Endothelial cell of umbilical vein (primary cell): ENCODE results near the gene RPP40. TPM values are rescaled to one million over a fixed set of nuclear protein-coding genes. Genes with fewer than 3 reads are reported as not detected.

ENCODE experiments used
- BruUV-seq: library from RNA; stranded (reverse); fragments of 400-500 nt; replicated peaks from 2 replicates; lab custom pipeline; 2021; lab: Mats Ljungman, UMichigan
- CTCF ChIA-PET: fragments of 300-600, 350-600 bp; sonication (Branson Sonifier 250); formaldehyde crosslinking; loops from one replicate; lab custom pipeline; 2021; ENCODE audit warnings: antibody characterized with exemption, inconsistent platforms; lab: Charles Lee
- POLR2A ChIA-PET: fragments of 300-600, 350-600 bp; sonication (Branson Sonifier 250); formaldehyde crosslinking; loops from one replicate; lab custom pipeline; 2021; ENCODE audit warnings: antibody characterized with exemption, inconsistent platforms; lab: Charles Lee
- DNase-seq: peaks from one replicate; pipeline ENCODE4 v3.0.0-alpha.2; 2011; ENCODE audit warnings: low read depth, low spot score
- FAIRE-seq: peaks from 2 replicates; lab custom pipeline; 2011; peaks lifted over from hg19 to GRCh38; lab: Jason Lieb, UNC
- H2AFZ ChIP-seq: 2 replicates; pipeline ENCODE4 v1.6.0; 2012; ENCODE audit warnings: low read depth, low read length, control low read depth, inconsistent platforms
- H3K27ac ChIP-seq: 2 replicates; pipeline ENCODE4 v1.5.1; 2011; ENCODE audit warnings: low read depth, mild to moderate bottlenecking, control low read depth, low read length, moderate library complexity; ENCODE audit not compliant: insufficient read depth
- H3K27me3 ChIP-seq, 2 experiments: 2 replicates each; pipeline versions ENCODE4 v1.6.0 to v1.6.1; 2011; ENCODE audit warnings: low read length in 2 of 2, mixed read lengths in 1 of 2; ENCODE audit not compliant: control insufficient read depth in 2 of 2, insufficient read depth in 2 of 2
- H3K36me3 ChIP-seq, 2 experiments: 2 replicates in 1 of 2; 3 replicates in 1 of 2; pipeline ENCODE4 v1.5.1; 2011; ENCODE audit warnings: low read length in 2 of 2, mild to moderate bottlenecking in 1 of 2, moderate library complexity in 1 of 2; ENCODE audit not compliant: control insufficient read depth in 2 of 2, insufficient read depth in 2 of 2; ENCODE audit errors: extremely low read depth in 1 of 2
- H3K4me1 ChIP-seq: 3 replicates; pipeline ENCODE4 v1.5.1; 2011; ENCODE audit warnings: mild to moderate bottlenecking, low read length; ENCODE audit not compliant: control insufficient read depth, insufficient read depth; ENCODE audit errors: extremely low read depth
- H3K4me2 ChIP-seq: 2 replicates; pipeline ENCODE4 v1.6.1; 2011; ENCODE audit warnings: low read length, control low read depth, mixed read lengths; ENCODE audit not compliant: insufficient read depth
- H3K4me3 ChIP-seq, 3 experiments: fragments of 200-600 bp in 1 of 3; sonication (generic), shearing (Covaris generic) in 1 of 3; replicated peaks in 1 of 3; 2 replicates each; pipeline ENCODE4 v1.5.1; 2011 to 2016; ENCODE audit warnings: control low read depth in 3 of 3, low read length in 3 of 3, mild to moderate bottlenecking in 2 of 3, inconsistent platforms in 1 of 3, low read depth in 1 of 3, moderate library complexity in 1 of 3; ENCODE audit not compliant: insufficient read depth in 1 of 3
- H3K79me2 ChIP-seq: 2 replicates; pipeline ENCODE4 v1.6.0; 2012; ENCODE audit warnings: low read length, inconsistent platforms; ENCODE audit not compliant: control insufficient read depth, insufficient read depth
- H3K9ac ChIP-seq: replicated peaks from 2 replicates; pipeline ENCODE3; 2011; ENCODE audit warnings: low read length, control low read depth; ENCODE audit not compliant: insufficient read depth; ENCODE audit errors: extremely low read depth
- H3K9me1 ChIP-seq: replicated peaks from 3 replicates; pipeline ENCODE4 v1.6.0; 2011; ENCODE audit warnings: mild to moderate bottlenecking, low read length; ENCODE audit not compliant: control insufficient read depth, insufficient read depth; ENCODE audit errors: extremely low read depth
- H3K9me3 ChIP-seq: replicated peaks from 2 replicates; pipeline ENCODE4 v1.5.1; 2012; ENCODE audit warnings: low read length, inconsistent platforms; ENCODE audit not compliant: control insufficient read depth, insufficient read depth
- H4K20me1 ChIP-seq: replicated peaks from 2 replicates; pipeline ENCODE3; 2011; ENCODE audit warnings: mild to moderate bottlenecking, low read length; ENCODE audit not compliant: control insufficient read depth, insufficient read depth; ENCODE audit errors: extremely low read depth
- EZH2 ChIP-seq: IDR thresholded peaks from 2 replicates; pipeline ENCODE4 v1.6.1; 2012; ENCODE audit warnings: borderline replicate concordance, low read depth, mild to moderate bottlenecking, moderate library complexity, low read length, inconsistent platforms; ENCODE audit not compliant: severe bottlenecking
- FOS ChIP-seq: IDR thresholded peaks from 2 replicates; pipeline ENCODE4 v1.6.1; 2011; ENCODE audit warnings: mild to moderate bottlenecking, low read length, moderate library complexity, borderline replicate concordance; ENCODE audit not compliant: insufficient read depth
- GATA2 ChIP-seq: IDR thresholded peaks from 2 replicates; pipeline ENCODE4 v1.7.0; 2011; ENCODE audit warnings: low read depth, mild to moderate bottlenecking, moderate library complexity, mixed read lengths, low read length; ENCODE audit not compliant: insufficient read length, insufficient read depth
- JUN ChIP-seq: IDR thresholded peaks from 2 replicates; pipeline ENCODE4 v1.6.1; 2011; ENCODE audit warnings: borderline replicate concordance, low read depth; ENCODE audit not compliant: insufficient read length, insufficient read depth
- MYC ChIP-seq: IDR thresholded peaks from one replicate; pipeline ENCODE4 v1.6.1; 2011; ENCODE audit warnings: mild to moderate bottlenecking, low read depth, low read length
- POLR2A ChIP-seq: IDR thresholded peaks from 2 replicates; pipeline ENCODE4 v1.6.1; 2012; ENCODE audit warnings: low read depth, mild to moderate bottlenecking, control low read depth, low read length
- POLR2AphosphoS5 ChIP-seq: IDR thresholded peaks from 2 replicates; pipeline ENCODE4 v1.6.1; 2012; ENCODE audit warnings: low read depth, mild to moderate bottlenecking, control low read depth, low read length, moderate library complexity; ENCODE audit not compliant: insufficient read depth
- dilution Hi-C: fragments of 300-500 bp; cut with MboI; formaldehyde crosslinking; loops from one replicate; pipeline ENCODE4 v1.15.0; 2019; ENCODE audit warnings: low sequenced_read_pairs; ENCODE audit not compliant: extremely low pct_ligation_motif_present
- intact Hi-C: fragments of 100-400 bp; cut with micrococcal nuclease; formaldehyde crosslinking; loops from one replicate; pipeline ENCODE4 v1.10.0; 2022
- polyA plus RNA-seq, 4 experiments: library from polyadenylated mRNA; depleted of rRNA in 3 of 4; stranded (reverse) in 3 of 4; unstranded in 1 of 4; fragments of >200 nt; gene quantifications; 2 replicates each; pipeline versions ENCODE4 v1.2.1 to v1.2.3, GENCODE V29; 2011 to 2012; ENCODE audit warnings: missing spikeins in 1 of 4
- total RNA-seq: library from RNA; stranded (reverse); gene quantifications from 2 replicates; pipeline ENCODE4 v1.2.3, GENCODE V29; 2021
- TF ChIP-seq, protein P1 (sequence below), 2 donors: IDR thresholded peaks; 1 replicate in 1 of 2; 2 replicates in 1 of 2; pipeline ENCODE4 v1.5.1; 2011; ENCODE audit warnings: low read length in 2 of 2, mild to moderate bottlenecking in 2 of 2, moderate library complexity in 2 of 2, control low read depth in 1 of 2, inconsistent platforms in 1 of 2, low read depth in 1 of 2; ENCODE audit not compliant: insufficient read depth in 1 of 2; ENCODE audit errors: extremely low read depth in 1 of 2
- TF ChIP-seq, protein P2 (sequence below): IDR thresholded peaks from 2 replicates; pipeline ENCODE4 v1.6.1; 2011; ENCODE audit not compliant: insufficient read depth, insufficient read length

RPP40 gene
- total and polyA plus RNA-seq, 2 donors (not counting 3 experiments of a cell fraction or from before 2014, with no cell fraction given): 10.2 to 15.3 TPM

DNA sequence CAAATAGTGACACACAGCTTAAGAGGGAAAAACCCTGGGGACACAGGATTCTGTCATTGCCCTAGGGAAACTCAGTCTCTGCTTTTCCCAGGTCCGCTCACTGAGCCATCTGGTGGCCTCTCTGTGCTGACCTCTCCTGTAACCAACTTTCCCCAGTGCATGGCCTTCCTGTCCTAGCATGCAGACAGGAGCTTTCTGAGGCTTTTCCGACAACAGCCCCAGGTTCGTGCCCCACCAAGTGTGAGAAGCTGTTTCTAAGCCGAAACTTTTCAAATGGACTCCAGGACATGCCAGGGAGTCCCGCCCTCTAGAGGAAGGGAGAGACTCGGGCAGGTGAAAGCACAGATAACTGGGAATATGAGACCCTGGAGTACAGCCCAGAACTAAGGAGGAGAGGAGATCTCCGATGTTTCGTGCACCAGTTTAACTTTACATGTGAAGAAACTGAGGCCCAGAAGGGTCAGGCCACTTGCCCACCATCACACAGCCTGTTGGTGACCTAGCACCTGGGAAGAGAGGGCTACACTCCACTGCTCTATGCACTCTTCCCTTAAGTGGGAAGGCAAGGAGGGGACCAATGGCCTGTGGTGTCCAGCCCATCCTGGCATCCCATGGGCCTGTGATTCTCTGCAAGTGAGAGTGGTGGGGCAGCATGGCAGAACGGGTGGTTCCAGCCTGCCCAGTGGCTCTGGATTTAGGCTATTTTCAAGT is 46.2 kb downstream of the RPP40 start:
- no peaks in the 10 kb centered on the region for H3K79me2 ChIP-seq
- H3K27ac ChIP-seq: no peak overlapping the region
- CTCF ChIA-PET: interaction anchor here (1.3 to 1.8 kb wide), 3 partner anchors 11 to 23 kb away, joined by 3 to 4 read pairs (median 3); no protein-coding TSS in a partner anchor
- intact Hi-C loops: loop anchor here (1.0 kb wide), 1 partner anchor 644 kb away; no protein-coding TSS in a partner anchor
- no peaks in the 10 kb centered on the region for H3K4me1 ChIP-seq
- H3K4me2 ChIP-seq: no peak overlapping the region
- DNase-seq (peak; percentile 11), FAIRE-seq (no peak)
- H4K20me1 ChIP-seq: no peaks in the 10 kb centered on the region
- TF ChIP-seq MYC (no peak), JUN (no peak), POLR2AphosphoS5 (no peak)
- TF ChIP-seq, protein P1, sequence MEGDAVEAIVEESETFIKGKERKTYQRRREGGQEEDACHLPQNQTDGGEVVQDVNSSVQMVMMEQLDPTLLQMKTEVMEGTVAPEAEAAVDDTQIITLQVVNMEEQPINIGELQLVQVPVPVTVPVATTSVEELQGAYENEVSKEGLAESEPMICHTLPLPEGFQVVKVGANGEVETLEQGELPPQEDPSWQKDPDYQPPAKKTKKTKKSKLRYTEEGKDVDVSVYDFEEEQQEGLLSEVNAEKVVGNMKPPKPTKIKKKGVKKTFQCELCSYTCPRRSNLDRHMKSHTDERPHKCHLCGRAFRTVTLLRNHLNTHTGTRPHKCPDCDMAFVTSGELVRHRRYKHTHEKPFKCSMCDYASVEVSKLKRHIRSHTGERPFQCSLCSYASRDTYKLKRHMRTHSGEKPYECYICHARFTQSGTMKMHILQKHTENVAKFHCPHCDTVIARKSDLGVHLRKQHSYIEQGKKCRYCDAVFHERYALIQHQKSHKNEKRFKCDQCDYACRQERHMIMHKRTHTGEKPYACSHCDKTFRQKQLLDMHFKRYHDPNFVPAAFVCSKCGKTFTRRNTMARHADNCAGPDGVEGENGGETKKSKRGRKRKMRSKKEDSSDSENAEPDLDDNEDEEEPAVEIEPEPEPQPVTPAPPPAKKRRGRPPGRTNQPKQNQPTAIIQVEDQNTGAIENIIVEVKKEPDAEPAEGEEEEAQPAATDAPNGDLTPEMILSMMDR (IDR thresholded peaks at IDR 0.05; ENCODE audit: extremely low read depth in 1 of 2, insufficient read depth in 1 of 2, low read depth in 1 of 2, low read length in 2 of 2): no peak
- H3K36me3 ChIP-seq: no peaks in the 10 kb centered on the region
- H3K27me3 ChIP-seq: peaks cover 0 to 1% of the 10 kb centered on the region in 2 experiments
- no peak overlapping the region for H2AFZ ChIP-seq
- POLR2A ChIA-PET: no interaction called here
- H3K9ac ChIP-seq: no peak overlapping the region
- H3K9me1 ChIP-seq: no peaks in the 10 kb centered on the region
- no peak overlapping the region for H3K4me3 ChIP-seq
- no peaks in the 10 kb centered on the region for H3K9me3 ChIP-seq
- BruUV-seq: no TSS peak
- dilution Hi-C loops: no loop called here

DNA sequence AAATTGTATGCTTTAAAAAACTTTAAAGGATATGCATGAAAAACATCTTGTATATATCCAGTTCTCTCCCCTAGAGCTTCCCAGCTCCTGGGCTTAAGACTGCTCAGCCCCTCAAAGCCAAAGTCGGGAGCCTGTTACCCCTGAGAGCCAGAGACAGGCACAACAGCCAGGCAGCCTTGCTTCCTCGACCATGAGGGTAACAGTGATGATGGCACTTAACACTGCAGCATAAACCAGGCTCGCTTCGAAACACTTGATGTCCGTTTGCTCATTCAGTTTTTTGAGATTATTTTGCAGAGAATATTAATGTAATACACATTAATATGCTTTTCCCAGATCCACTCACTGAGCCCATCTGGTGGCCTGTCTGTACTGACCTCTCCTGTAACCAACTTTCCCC is 47.2 kb downstream of the RPP40 start:
- no TSS peak for BruUV-seq
- no peaks in the 10 kb centered on the region for H4K20me1 ChIP-seq
- H3K9me1 ChIP-seq: no peaks in the 10 kb centered on the region
- no peaks in the 10 kb centered on the region for H3K36me3 ChIP-seq
- intact Hi-C loops: loop anchor here (1.0 kb wide), 1 partner anchor 643 kb away; no protein-coding TSS in a partner anchor
- no peaks in the 10 kb centered on the region for H3K79me2 ChIP-seq
- DNase-seq (no peak), FAIRE-seq (no peak)
- dilution Hi-C loops: no loop called here
- H3K9me3 ChIP-seq: no peaks in the 10 kb centered on the region
- H3K27me3 ChIP-seq: peaks cover 0 to 1% of the 10 kb centered on the region in 2 experiments
- TF ChIP-seq MYC (no peak), FOS (no peak), POLR2A (no peak), JUN (no peak), POLR2AphosphoS5 (no peak), EZH2 (no peak), GATA2 (no peak)
- TF ChIP-seq, protein P2, sequence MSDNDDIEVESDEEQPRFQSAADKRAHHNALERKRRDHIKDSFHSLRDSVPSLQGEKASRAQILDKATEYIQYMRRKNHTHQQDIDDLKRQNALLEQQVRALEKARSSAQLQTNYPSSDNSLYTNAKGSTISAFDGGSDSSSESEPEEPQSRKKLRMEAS: no peak
- TF ChIP-seq, protein P1 (IDR thresholded peaks at IDR 0.05; ENCODE audit: extremely low read depth in 1 of 2, insufficient read depth in 1 of 2, low read depth in 1 of 2, low read length in 2 of 2): no peak
- H2AFZ ChIP-seq: no peak overlapping the region
- CTCF ChIA-PET: interaction anchor here (0.9 to 1.8 kb wide), 3 partner anchors 12 to 643 kb away, joined by 3 read pairs; no protein-coding TSS in a partner anchor
- no peaks in the 10 kb centered on the region for H3K4me1 ChIP-seq
- no peak overlapping the region for H3K27ac ChIP-seq
- H3K4me2 ChIP-seq: no peak overlapping the region
- no peak overlapping the region for H3K9ac ChIP-seq
- H3K4me3 ChIP-seq: no peak overlapping the region
- POLR2A ChIA-PET: no interaction called here
